Measurements from ENCODE around the gene ISL2. TPM values are rescaled to one million over a fixed set of nuclear protein-coding genes. Genes with fewer than 3 reads are reported as not detected.

The ISL2 gene
- total RNA-seq, 1 experiment from 2014 or later = 0.15 TPM

DNA sequence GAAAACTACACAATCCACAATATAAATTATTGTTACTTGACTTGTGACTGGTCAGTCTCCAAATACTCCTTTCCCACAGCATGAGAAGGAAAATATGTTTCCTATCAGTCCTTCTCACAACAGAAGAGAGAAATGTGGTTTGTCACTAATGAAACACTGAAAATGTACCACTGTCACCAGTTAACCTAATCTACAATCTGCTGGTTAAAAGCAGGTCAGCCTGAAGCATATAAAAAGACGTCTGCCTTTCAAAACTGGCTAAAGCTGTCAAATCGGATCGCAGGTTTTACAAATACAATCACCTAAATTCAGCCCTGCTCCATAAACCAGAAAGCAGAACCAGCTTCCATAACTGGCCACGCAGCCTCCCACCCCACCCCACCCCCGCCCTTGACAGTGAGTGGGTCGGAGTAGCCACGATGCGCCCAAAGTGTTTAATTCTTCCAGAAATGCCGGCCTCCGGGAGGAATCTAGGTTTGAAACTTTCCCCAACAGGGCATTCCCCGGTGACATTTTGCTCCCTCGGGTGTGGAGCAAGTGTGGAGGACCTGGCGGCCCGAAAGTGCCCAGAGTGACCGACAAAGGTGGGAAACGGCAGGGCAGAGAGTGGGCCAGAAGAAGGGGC is 26.0 kb upstream of the ISL2 start:
- Histone ChIP-seq H4K8ac (replicated peaks; ENCODE audit: insufficient read length, low read depth, low read length) (no peak overlapping the region), H3K9ac (ENCODE audit: extremely low read depth, insufficient read length, low read length) (peak overlapping the region; percentile 45), H3K9me3 (ENCODE audit: control insufficient read depth, low read depth, low read length) (no peaks in the 10 kb centered on the region), H4K91ac (ENCODE audit: insufficient read length, low read depth, low read length) (no peak overlapping the region), H3K79me2 (ENCODE audit: insufficient read depth, low read length) (no peaks in the 10 kb centered on the region), H4K20me1 (ENCODE audit: control insufficient read depth, insufficient read depth, insufficient read length) (no peaks in the 10 kb centered on the region), H3K27me3 (ENCODE audit: insufficient read depth, low read length) (no peaks in the 10 kb centered on the region), H2BK12ac (ENCODE audit: insufficient read length, low read depth, low read length) (no peak overlapping the region), H3T11ph (ENCODE audit: low read length) (no peak overlapping the region), H3K56ac (ENCODE audit: insufficient read length, low read depth, low read length) (no peak overlapping the region), H3K79me1 (ENCODE audit: insufficient read depth, low read depth, low read length, poor library complexity, severe bottlenecking) (peaks cover 2% of the 10 kb centered on the region), H2AK5ac (ENCODE audit: insufficient read length, low read length) (no peak overlapping the region), H3K4ac (ENCODE audit: low read depth, low read length) (no peak overlapping the region), H2AFZ (ENCODE audit: low read length) (no peak overlapping the region), H3K14ac (ENCODE audit: insufficient read depth, low read length) (no peak overlapping the region; the same call in 1 of the 2 replicates), H3K23ac (ENCODE audit: insufficient read length, low read depth, low read length) (no peak overlapping the region), H3K4me1 (ENCODE audit: insufficient read depth, low read length) (no peaks in the 10 kb centered on the region), H2BK5ac (ENCODE audit: insufficient read length, low read length) (no peak overlapping the region), H3K4me2 (ENCODE audit: insufficient read depth, insufficient read length, low read length) (peak overlapping the region; percentile 37), H2BK20ac (ENCODE audit: low read depth, low read length, poor library complexity, severe bottlenecking) (no peak overlapping the region), H2BK15ac (ENCODE audit: low read depth, low read length) (no peak overlapping the region), H3K23me2 (ENCODE audit: insufficient read length, low read depth, low read length, poor library complexity, severe bottlenecking) (peaks cover 5% of the 10 kb centered on the region), H3K18ac (ENCODE audit: insufficient read length, low read depth, low read length) (no peak overlapping the region), H3K27ac (ENCODE audit: insufficient read length, low read depth, low read length) (no peak overlapping the region), H4K5ac (ENCODE audit: insufficient read length, low read depth, low read length) (no peak overlapping the region), H2BK120ac (ENCODE audit: low read depth, low read length, poor library complexity, severe bottlenecking) (no peak overlapping the region)
- peaks cover 17% of the 10 kb centered on the region for H3K27me3 Mint-ChIP-seq (ENCODE audit: low read depth)
- peak overlapping the region; percentile 87 to 90 for H3K4me3 Mint-ChIP-seq
- H3K9me3 Mint-ChIP-seq = peaks cover 0 to 3% of the 10 kb centered on the region in 2 experiments; a peak in 2 of 5 replicates
- no CpG with 5 or more reads among the region's 16 CpGs for WGBS (ENCODE audit: extremely low coverage, insufficient read length, low lambda C conversion rate)
- H3K4me1 Mint-ChIP-seq = peaks cover 16 to 19% of the 10 kb centered on the region in 2 experiments
- peak overlapping the region in 1 of 3 experiments; percentile 85; a peak in 2 of 7 replicates for H3K27ac Mint-ChIP-seq
- TF ChIP-seq, protein P1, sequence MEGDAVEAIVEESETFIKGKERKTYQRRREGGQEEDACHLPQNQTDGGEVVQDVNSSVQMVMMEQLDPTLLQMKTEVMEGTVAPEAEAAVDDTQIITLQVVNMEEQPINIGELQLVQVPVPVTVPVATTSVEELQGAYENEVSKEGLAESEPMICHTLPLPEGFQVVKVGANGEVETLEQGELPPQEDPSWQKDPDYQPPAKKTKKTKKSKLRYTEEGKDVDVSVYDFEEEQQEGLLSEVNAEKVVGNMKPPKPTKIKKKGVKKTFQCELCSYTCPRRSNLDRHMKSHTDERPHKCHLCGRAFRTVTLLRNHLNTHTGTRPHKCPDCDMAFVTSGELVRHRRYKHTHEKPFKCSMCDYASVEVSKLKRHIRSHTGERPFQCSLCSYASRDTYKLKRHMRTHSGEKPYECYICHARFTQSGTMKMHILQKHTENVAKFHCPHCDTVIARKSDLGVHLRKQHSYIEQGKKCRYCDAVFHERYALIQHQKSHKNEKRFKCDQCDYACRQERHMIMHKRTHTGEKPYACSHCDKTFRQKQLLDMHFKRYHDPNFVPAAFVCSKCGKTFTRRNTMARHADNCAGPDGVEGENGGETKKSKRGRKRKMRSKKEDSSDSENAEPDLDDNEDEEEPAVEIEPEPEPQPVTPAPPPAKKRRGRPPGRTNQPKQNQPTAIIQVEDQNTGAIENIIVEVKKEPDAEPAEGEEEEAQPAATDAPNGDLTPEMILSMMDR (conservative IDR thresholded peaks at IDR 0.05) = no peak
- H3K36me3 Mint-ChIP-seq (ENCODE audit: insufficient read depth in 1 of 3, low read depth in 3 of 3) = no peaks in the 10 kb centered on the region; a peak in 3 of 7 replicates
- no peak for DNase-seq

Measured in H9 (cell line).